ENCODE results near the gene FAM124B. TPM values are rescaled to one million over a fixed set of nuclear protein-coding genes. Genes with fewer than 3 reads are reported as not detected.

Gene FAM124B
- total RNA-seq, 1 experiment from 2014 or later = not detected

- H3K27ac ChIP-seq (ENCODE audit: low read length) = no peak overlapping the region
- no peaks in the 10 kb centered on the region for H3F3A ChIP-seq (ENCODE audit: low read length, unreplicated experiment)
- H3K4me3 ChIP-seq (ENCODE audit: low read length) = no peak overlapping the region
- H3K79me2 ChIP-seq (ENCODE audit: low read length) = no peaks in the 10 kb centered on the region
- ChIA-PET POLR2A (ENCODE audit: unreplicated experiment) (no interaction called here), CTCF (no interaction called here)
- TF ChIP-seq EZH2phosphoT487 (IDR thresholded peaks at IDR 0.05; ENCODE audit: borderline replicate concordance, low read length) (no peak), EZH2 (IDR thresholded peaks at IDR 0.05; ENCODE audit: low read length, unreplicated experiment) (no peak), CTCF (conservative IDR thresholded peaks at IDR 0.05; ENCODE audit: low read depth, low read length) (no peak)
- intact Hi-C loops (cut with micrococcal nuclease) = loop anchor here (2.0 to 5.0 kb wide), 3 partner anchors 91 to 476 kb away; no protein-coding TSS in a partner anchor
- H3K4me1 ChIP-seq (ENCODE audit: insufficient read depth, low read length) = peaks cover 4% of the 10 kb centered on the region; the same call in 1 of the 2 replicates
- H3K27me3 ChIP-seq (ENCODE audit: low read length) = no peaks in the 10 kb centered on the region
- H3K36me3 ChIP-seq (ENCODE audit: low read depth, low read length) = no peaks in the 10 kb centered on the region
- H3K9me3 ChIP-seq (ENCODE audit: low read length) = no peaks in the 10 kb centered on the region
- H3K9ac ChIP-seq (ENCODE audit: low read length) = no peak overlapping the region
- no peak overlapping the region for H2AFZ ChIP-seq (ENCODE audit: low read length)
- no peaks in the 10 kb centered on the region for H4K20me1 ChIP-seq (ENCODE audit: low read length)
- DNase-seq (no peak), ATAC-seq (no peak)
- H3K4me2 ChIP-seq (ENCODE audit: low read length) = no peak overlapping the region
- BruUV-seq (replicated peaks) = no TSS peak
- H3K9me2 ChIP-seq (replicated peaks; ENCODE audit: low read length) = no peaks in the 10 kb centered on the region
Measured at GRCh38 chr2:224448236-224448635, 46.3 kb upstream of the FAM124B start.

GRCh38 chr2:224444783-224445182 is 42.9 kb upstream of the FAM124B start:
- H3K9me2 ChIP-seq (replicated peaks; ENCODE audit: low read length) = no peaks in the 10 kb centered on the region
- no peaks in the 10 kb centered on the region for H3K36me3 ChIP-seq (ENCODE audit: low read depth, low read length)
- no TSS peak for BruUV-seq (replicated peaks)
- no peaks in the 10 kb centered on the region for H4K20me1 ChIP-seq (ENCODE audit: low read length)
- TF ChIP-seq EZH2phosphoT487 (IDR thresholded peaks at IDR 0.05; ENCODE audit: borderline replicate concordance, low read length) (no peak), EZH2 (IDR thresholded peaks at IDR 0.05; ENCODE audit: low read length, unreplicated experiment) (no peak), CTCF (conservative IDR thresholded peaks at IDR 0.05; ENCODE audit: low read depth, low read length) (no peak)
- DNase-seq (no peak), ATAC-seq (no peak)
- POLR2A ChIA-PET (ENCODE audit: unreplicated experiment) = no interaction called here
- no peaks in the 10 kb centered on the region for H3K4me1 ChIP-seq (ENCODE audit: insufficient read depth, low read length)
- CTCF ChIA-PET = no interaction called here
- H3K9me3 ChIP-seq (ENCODE audit: low read length) = no peaks in the 10 kb centered on the region
- no peak overlapping the region for H3K4me3 ChIP-seq (ENCODE audit: low read length)
- no peak overlapping the region for H3K27ac ChIP-seq (ENCODE audit: low read length)
- H2AFZ ChIP-seq (ENCODE audit: low read length) = no peak overlapping the region
- no peaks in the 10 kb centered on the region for H3F3A ChIP-seq (ENCODE audit: low read length, unreplicated experiment)
- intact Hi-C loops (cut with micrococcal nuclease) = loop anchor here (5.0 kb wide), 1 partner anchor 472 kb away; no protein-coding TSS in a partner anchor
- no peaks in the 10 kb centered on the region for H3K79me2 ChIP-seq (ENCODE audit: low read length)
- no peaks in the 10 kb centered on the region for H3K27me3 ChIP-seq (ENCODE audit: low read length)
- H3K4me2 ChIP-seq (ENCODE audit: low read length) = no peak overlapping the region
- no peak overlapping the region for H3K9ac ChIP-seq (ENCODE audit: low read length)

GRCh38 chr2:224444021-224444420 is 42.1 kb upstream of the FAM124B start:
- ChIA-PET CTCF (no interaction called here), POLR2A (ENCODE audit: unreplicated experiment) (no interaction called here)
- no peak overlapping the region for H3K4me2 ChIP-seq (ENCODE audit: low read length)
- H3K4me3 ChIP-seq (ENCODE audit: low read length) = no peak overlapping the region
- no peaks in the 10 kb centered on the region for H3K9me2 ChIP-seq (replicated peaks; ENCODE audit: low read length)
- no peak overlapping the region for H3K27ac ChIP-seq (ENCODE audit: low read length)
- no peak overlapping the region for H2AFZ ChIP-seq (ENCODE audit: low read length)
- no peaks in the 10 kb centered on the region for H4K20me1 ChIP-seq (ENCODE audit: low read length)
- DNase-seq (no peak), ATAC-seq (no peak)
- H3K9me3 ChIP-seq (ENCODE audit: low read length) = no peaks in the 10 kb centered on the region
- H3K4me1 ChIP-seq (ENCODE audit: insufficient read depth, low read length) = no peaks in the 10 kb centered on the region
- no peaks in the 10 kb centered on the region for H3K36me3 ChIP-seq (ENCODE audit: low read depth, low read length)
- intact Hi-C loops (cut with micrococcal nuclease) = no loop called here
- H3F3A ChIP-seq (ENCODE audit: low read length, unreplicated experiment) = no peaks in the 10 kb centered on the region
- BruUV-seq (replicated peaks) = no TSS peak
- H3K79me2 ChIP-seq (ENCODE audit: low read length) = no peaks in the 10 kb centered on the region
- H3K27me3 ChIP-seq (ENCODE audit: low read length) = no peaks in the 10 kb centered on the region
- H3K9ac ChIP-seq (ENCODE audit: low read length) = no peak overlapping the region
- TF ChIP-seq CTCF (conservative IDR thresholded peaks at IDR 0.05; ENCODE audit: low read depth, low read length) (no peak), EZH2phosphoT487 (IDR thresholded peaks at IDR 0.05; ENCODE audit: borderline replicate concordance, low read length) (no peak), EZH2 (IDR thresholded peaks at IDR 0.05; ENCODE audit: low read length, unreplicated experiment) (no peak)

Measured in PC-3 (cell line).